ENCODE data around the gene FGD4.

FGD4 gene
- 0 to 1.0 reads per million in 2 donors for total RNA-seq

- peak in 4 of 5 experiments; percentile 8 to 72 (median 24) for DNase-seq
Measured at GRCh38 chr12:32399370-32400113, at the start of gene FGD4. TSS of gene FGD4 (plus strand) at chr12:32399558.

GRCh38 chr12:32353540-32353939 lies 45.8 kb upstream of the FGD4 start:
- no peak for DNase-seq

- DNase-seq, result no peak
Measured at GRCh38 chr12:32357601-32358249, 41.6 kb upstream of the FGD4 start.

GRCh38 chr12:32360956-32361355 lies 38.4 kb upstream of the FGD4 start:
- DNase-seq, result no peak

DNA sequence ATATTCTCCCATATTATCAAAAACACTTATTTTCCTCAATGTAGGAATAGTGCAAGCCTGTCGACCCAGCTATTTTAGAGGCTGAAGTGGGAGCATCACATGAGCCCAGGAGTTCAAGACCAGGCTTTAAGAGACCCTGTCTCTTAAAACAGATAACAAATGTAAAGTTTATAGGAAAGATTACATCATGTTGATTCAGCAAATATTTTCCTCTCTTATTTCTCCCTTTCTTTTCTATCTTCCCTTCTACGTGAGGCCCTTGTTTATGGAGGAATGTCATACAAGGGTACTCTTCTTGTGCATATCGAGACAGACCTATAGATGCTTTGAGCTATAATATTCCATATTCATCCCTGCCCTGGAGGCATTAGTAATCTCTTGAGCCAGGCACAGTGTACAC lies 36.5 kb upstream of the FGD4 start:
- no peak for DNase-seq

DNA sequence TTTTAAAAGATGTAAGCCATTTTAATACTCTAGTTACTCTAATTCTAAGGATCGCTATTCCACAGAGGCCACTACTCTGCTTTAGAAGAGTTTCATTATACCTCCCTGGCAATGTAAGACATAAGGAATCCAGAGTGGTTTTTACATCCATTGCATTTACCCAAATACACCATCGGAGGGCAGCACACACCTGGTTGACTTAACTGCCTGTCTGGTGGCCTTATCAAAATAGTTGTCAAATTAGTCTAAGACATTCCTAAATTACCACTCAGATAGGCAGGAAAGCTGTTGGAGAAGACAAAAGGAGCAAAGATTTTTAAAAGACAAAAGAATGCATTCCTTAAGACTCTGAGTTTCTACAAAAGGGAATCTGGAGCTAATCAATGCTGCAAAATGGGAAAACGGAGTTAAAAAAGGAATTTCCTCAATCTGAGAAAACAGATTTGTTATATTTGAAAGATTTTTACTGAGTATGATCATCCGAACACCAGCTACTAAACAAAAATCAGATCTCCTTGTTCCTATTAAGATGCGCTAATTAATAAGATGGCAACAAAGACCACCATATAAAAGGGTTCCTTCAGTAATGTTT lies 33.8 kb upstream of the FGD4 start:
- DNase-seq, result peak in 2 of 5 experiments; percentile 4 to 63

GRCh38 chr12:32366714-32367113 lies 32.6 kb upstream of the FGD4 start:
- no peak for DNase-seq

GRCh38 chr12:32367381-32367780 lies 32.0 kb upstream of the FGD4 start:
- no peak for DNase-seq

- DNase-seq, result no peak
Measured at GRCh38 chr12:32369202-32369601, 30.2 kb upstream of the FGD4 start.

DNA sequence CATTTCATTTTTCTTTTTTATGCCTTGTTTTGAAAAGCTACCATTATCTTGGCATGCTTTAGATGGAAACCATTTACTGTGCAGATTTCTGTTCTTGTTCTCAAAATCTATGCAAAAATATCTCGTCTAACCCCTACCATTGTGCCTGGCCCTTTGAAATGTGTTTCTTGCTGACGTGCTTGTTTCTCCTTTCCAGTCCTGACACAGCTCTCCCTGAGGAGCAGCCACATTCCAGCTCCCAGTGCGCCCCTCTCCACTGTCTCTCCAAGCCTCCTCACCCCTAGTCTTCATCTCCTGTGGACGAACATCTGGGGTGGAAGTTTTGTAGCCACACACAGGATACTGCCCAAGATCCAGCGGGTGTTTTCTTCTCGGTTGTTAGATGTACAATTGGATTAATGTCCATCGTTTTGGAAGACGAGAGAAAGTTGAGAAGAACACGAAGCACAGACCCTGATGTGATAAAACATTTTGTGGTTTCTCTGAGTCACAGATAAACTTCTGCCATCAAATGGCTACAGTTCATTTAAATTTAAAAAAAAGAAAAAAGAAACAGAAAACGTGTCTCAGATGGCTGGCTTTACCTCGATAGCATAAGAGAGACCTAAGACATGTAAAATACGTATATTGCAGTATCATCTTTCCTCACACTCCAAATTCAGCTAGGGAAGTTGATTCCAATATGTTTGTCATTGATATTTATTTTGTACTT lies 21.9 kb upstream of the FGD4 start:
- DNase-seq, result no peak

GRCh38 chr12:32379213-32379612 lies 20.1 kb upstream of the FGD4 start:
- DNase-seq, result no peak

DNA sequence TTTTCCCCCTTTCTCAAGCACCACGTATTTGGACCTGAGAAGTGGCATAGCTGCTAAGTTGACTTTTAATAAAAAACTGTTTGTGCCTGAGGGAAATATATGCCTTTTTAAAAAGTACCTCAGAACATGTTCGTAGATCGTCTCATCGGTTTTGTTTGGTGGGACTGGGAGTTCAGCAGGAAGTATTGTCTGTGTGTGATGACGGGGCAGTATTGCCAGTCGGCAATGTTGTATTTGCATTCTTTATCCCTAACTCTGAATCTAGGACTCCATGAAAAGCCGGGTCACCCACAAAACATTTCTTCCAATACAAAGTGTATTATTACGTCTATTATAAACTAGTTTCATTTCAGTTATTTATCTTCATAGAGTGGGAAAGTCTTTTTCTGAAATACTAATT lies 19.7 kb upstream of the FGD4 start:
- no peak for DNase-seq

DNA sequence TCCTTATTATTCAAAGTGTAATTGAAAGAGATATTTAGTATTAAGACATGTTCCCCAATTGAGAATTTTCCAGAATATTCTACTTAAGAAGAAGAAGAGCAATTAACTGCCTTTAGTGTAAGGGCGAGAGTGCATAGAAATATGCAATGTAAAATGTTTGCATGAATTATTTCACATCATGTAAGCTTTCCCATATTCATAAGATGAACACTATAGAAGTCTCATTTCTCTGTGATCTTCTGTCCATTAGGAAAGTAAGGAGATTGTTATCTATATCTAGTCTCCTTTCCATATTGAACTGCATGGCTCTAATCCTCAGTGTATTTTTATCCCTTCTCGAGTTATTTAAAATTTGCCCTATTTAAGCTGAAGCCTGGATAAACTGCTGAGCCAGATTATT lies 17.1 kb upstream of the FGD4 start:
- DNase-seq, result no peak

DNA sequence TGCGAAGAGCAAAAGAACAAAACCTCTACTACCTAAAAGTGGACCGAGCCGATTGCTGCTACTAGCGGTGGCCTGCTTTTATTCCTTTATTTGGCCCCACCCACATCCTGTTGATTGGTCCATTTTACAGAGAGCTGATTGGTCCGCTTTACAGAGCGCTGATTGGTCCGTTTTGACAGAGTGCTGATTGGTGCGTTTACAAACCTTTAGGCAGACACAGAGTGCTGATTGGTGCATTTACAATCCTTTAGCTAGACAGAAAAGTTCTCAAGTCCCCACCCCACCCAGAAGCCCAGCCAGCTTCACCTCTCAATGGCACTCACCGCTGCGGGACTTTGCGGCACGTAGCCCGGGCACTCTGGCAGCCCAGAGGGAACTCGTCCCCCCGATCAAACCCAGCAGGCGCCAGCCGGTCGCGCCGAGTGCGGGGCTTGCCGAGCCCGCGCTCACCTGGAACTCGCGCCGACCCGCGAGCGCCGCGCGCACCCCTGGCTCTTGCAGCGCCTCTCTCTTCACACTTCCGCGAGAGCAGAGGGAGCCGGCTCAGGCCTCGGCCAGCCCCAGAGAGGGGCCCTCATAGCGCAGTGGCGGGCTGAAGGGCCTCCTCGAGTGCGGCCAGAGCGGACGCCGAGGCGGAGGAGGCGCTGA lies 8.7 kb upstream of the FGD4 start:
- peak in 1 of 5 experiments; percentile 52 for DNase-seq

GRCh38 chr12:32395026-32395425 lies 4.3 kb upstream of the FGD4 start:
- DNase-seq, result no peak

GRCh38 chr12:32397696-32398095 lies 1.7 kb upstream of the FGD4 start:
- DNase-seq, result no peak

DNA sequence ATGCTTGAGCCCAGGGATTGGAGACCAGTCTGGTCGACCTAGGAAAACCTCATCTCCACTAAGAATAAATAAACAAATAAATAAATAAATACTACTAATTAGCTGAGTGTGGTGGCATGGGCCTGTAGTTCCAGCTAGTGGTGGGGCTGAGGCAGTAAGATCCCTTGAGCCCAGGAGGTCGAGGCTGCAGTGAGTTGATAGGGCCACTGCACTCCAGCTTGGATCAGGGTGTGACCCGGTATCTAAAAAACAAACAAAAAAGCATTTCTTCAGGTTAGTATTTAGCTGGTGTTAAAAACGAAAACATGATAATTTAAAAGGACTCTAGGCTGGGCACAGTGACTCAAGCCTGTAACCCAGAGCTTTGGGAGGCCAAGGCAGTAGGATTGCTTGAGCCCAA lies 1.2 kb upstream of the FGD4 start:
- DNase-seq, result no peak

- no peak for DNase-seq
Measured at GRCh38 chr12:32398816-32399369, 465 bp upstream of the FGD4 start.

GRCh38 chr12:32400114-32400672 lies 835 bp downstream of the FGD4 start:
- no peak for DNase-seq

GRCh38 chr12:32400866-32401265 lies 1.5 kb downstream of the FGD4 start:
- no peak for DNase-seq

GRCh38 chr12:32402170-32402569 lies 2.8 kb downstream of the FGD4 start:
- DNase-seq, result no peak

GRCh38 chr12:32402946-32403345 lies 3.6 kb downstream of the FGD4 start:
- no peak for DNase-seq

All from T-helper 2 cell (primary cell).